A549 treated with DMSO at 1 μM for 4 hours (cell line): ENCODE results near the gene EPHA1. TPM values are rescaled to one million over a fixed set of nuclear protein-coding genes. Genes with fewer than 3 reads are reported as not detected.

ENCODE experiments used
- total RNA-seq: library from RNA; stranded (reverse); fragments of 200-300 nt; extraction: Qiagen RNA extraction; gene quantifications from 5 replicates; pipeline ENCODE4 v1.2.3, GENCODE V29; 2022; ENCODE audit warnings: low read depth

EPHA1 gene
- total RNA-seq: 0.27 TPM in 1 of 5 replicates, not detected in the others

GRCh38 chr7:143408686-143409561 is at the start of gene EPHA1:
Gene EPHA1, minus strand, starts transcription at chr7:143408856. Its CDS starts 51 bp downstream, at chr7:143408805.

GRCh38 chr7:143443153-143443552 is 34.5 kb upstream of the EPHA1 start, which contains the start of gene TAS2R60:
Gene TAS2R60, plus strand, starts transcription at chr7:143443453. Its CDS starts 0 bp downstream, at chr7:143443453.

GRCh38 chr7:143380646-143381426 is 27.8 kb downstream of the EPHA1 start, which contains the start of gene ZYX:
Gene ZYX, plus strand, starts transcription at chr7:143381345. Its CDS starts 227 bp downstream, at chr7:143381572.

GRCh38 chr7:143362131-143363015 is 46.3 kb downstream of the EPHA1 start, which contains the start of gene FAM131B:
Gene FAM131B, minus strand, starts transcription at chr7:143362713. Its CDS starts 110 bp downstream, at chr7:143362603.

Other genes starting within 250 kb of the EPHA1 start
- not detected in 5 replicates for gene TAS2R39, start 225.4 kb downstream of the EPHA1 start, total RNA-seq
- gene TAS2R40, start 186.8 kb downstream of the EPHA1 start, total RNA-seq: not detected in 5 replicates
- 110 to 116 TPM (median 115 TPM) in 5 replicates for gene GSTK1, start 145.4 kb downstream of the EPHA1 start, total RNA-seq
- 0.57 to 1.8 TPM (median 0.81 TPM) in 5 replicates for gene TMEM139, start 123.9 kb downstream of the EPHA1 start, total RNA-seq
- 20.6 to 30.8 TPM (median 21.1 TPM) in 5 replicates for gene CASP2, start 120.5 kb downstream of the EPHA1 start, total RNA-seq
- 0.03 to 0.07 TPM (median 0.06 TPM) in 3 of 5 replicates, not detected in the others for gene CLCN1, start 92.7 kb downstream of the EPHA1 start, total RNA-seq
- gene FAM131B, start 46.1 kb downstream of the EPHA1 start, total RNA-seq: 0.36 to 0.72 TPM (median 0.58 TPM) in 5 replicates
- gene ZYX, start 27.5 kb downstream of the EPHA1 start, total RNA-seq: 164 to 197 TPM (median 174 TPM) in 5 replicates
- gene TAS2R60, start 34.6 kb upstream of the EPHA1 start, total RNA-seq: not detected in 5 replicates
- not detected in 5 replicates for gene TAS2R41, start 69.0 kb upstream of the EPHA1 start, total RNA-seq
- not detected in 5 replicates for gene CTAGE15, start 162.9 kb upstream of the EPHA1 start, total RNA-seq
- gene TCAF2, start 212.1 kb upstream of the EPHA1 start, total RNA-seq: 0.20 to 0.37 TPM (median 0.30 TPM) in 5 replicates